LNCaP clone FGC (cell line): Measurements from ENCODE around the gene CYB5R4.

Source experiments
- DNase-seq: peaks from one replicate; pipeline ENCODE4 v3.0.0-alpha.2; 2011; ENCODE audit warnings: low read depth
- H3K4me3 ChIP-seq: 2 replicates; pipeline ENCODE4 v1.5.1; 2011; ENCODE audit warnings: mild to moderate bottlenecking, low read depth, low read length, control low read depth
- CTCF ChIP-seq: IDR thresholded peaks from 2 replicates; pipeline ENCODE4 v1.5.1; 2012; ENCODE audit warnings: mild to moderate bottlenecking; ENCODE audit not compliant: control insufficient read depth, insufficient read depth; ENCODE audit errors: extremely low read depth

CYB5R4 gene

GRCh38 chr6:83859410-83860358 lies at the start of gene CYB5R4:
Gene CYB5R4 (plus strand): TSS chr6:83859689. CDS start chr6:83859783, 94 bp downstream.
- H3K4me3 ChIP-seq = peak within 1 kb of the TSS; percentile 91
- peak; percentile 89 for DNase-seq
- TF ChIP-seq CTCF = peak; percentile 23

- DNase-seq = no peak
- no peak overlapping the region for H3K4me3 ChIP-seq
- no peak for TF ChIP-seq CTCF
These were observed 46.9 kb upstream of the CYB5R4 start for GRCh38 chr6:83812595-83812994.

- no peak for TF ChIP-seq CTCF
- peak; percentile 22 for DNase-seq
These were observed 43.7 kb upstream of the CYB5R4 start for GRCh38 chr6:83815631-83816272.

GRCh38 chr6:83822629-83823169 lies 36.8 kb upstream of the CYB5R4 start:
- H3K4me3 ChIP-seq = no peak overlapping the region
- no peak for DNase-seq
- no peak for TF ChIP-seq CTCF

More at GRCh38 chr6:83815631-83816272, 43.7 kb upstream of the CYB5R4 start:
- no peak overlapping the region for H3K4me3 ChIP-seq

- no peak overlapping the region for H3K4me3 ChIP-seq
- no peak for TF ChIP-seq CTCF
- DNase-seq = peak; percentile 47
These were observed 35.1 kb upstream of the CYB5R4 start for GRCh38 chr6:83824388-83824801.

GRCh38 chr6:83824831-83825230 lies 34.7 kb upstream of the CYB5R4 start:
- DNase-seq = no peak
- TF ChIP-seq CTCF = no peak

More at GRCh38 chr6:83824831-83825230, 34.7 kb upstream of the CYB5R4 start:
- H3K4me3 ChIP-seq = no peak overlapping the region
